Adrenal gland (tissue), 12 donors: Measurements from ENCODE around the gene MROH9. TPM values are rescaled to one million over a fixed set of nuclear protein-coding genes. Genes with fewer than 3 reads are reported as not detected.

ENCODE experiments used
- DNase-seq, 7 donors: peaks; one replicate each; pipeline ENCODE4 v3.0.0-alpha.2; 2019 to 2020
- H3K27ac ChIP-seq, 5 donors: fragments of 200-600 bp; sonication (generic) in 4 of 5; 1 replicate in 3 of 5; 2 replicates in 2 of 5; pipeline versions ENCODE4 v1.5.1 to v1.8.0; 2016 to 2020; ENCODE audit warnings: mild to moderate bottlenecking in 1 of 5
- H3K27me3 ChIP-seq: fragments of 200-600 bp; 2 replicates; pipeline ENCODE4 v1.8.0; 2021
- H3K36me3 ChIP-seq, 2 donors: fragments of 200-600 bp; replicated peaks in 1 of 2; 1 replicate in 1 of 2; 2 replicates in 1 of 2; pipeline versions ENCODE4 v1.5.1 to v1.8.0; 2018 to 2022
- H3K4me1 ChIP-seq, 2 donors: fragments of 200-600 bp; replicated peaks in 1 of 2; 1 replicate in 1 of 2; 2 replicates in 1 of 2; pipeline versions ENCODE4 v1.5.1 to v1.8.0; 2018 to 2021
- H3K4me3 ChIP-seq, 4 donors: fragments of 200-600 bp; sonication (generic) in 3 of 4; one replicate each; pipeline ENCODE4 v1.5.1; 2016 to 2018
- H3K9me3 ChIP-seq, 3 donors: fragments of 200-600 bp; sonication (generic) in 1 of 3; replicated peaks in 1 of 3; 1 replicate in 2 of 3; 2 replicates in 1 of 3; pipeline versions ENCODE4 v1.5.1 to v1.8.0; 2016 to 2021
- POLR2A ChIP-seq, 2 donors: fragments of 450-650 bp; IDR thresholded peaks; one replicate each; pipeline ENCODE4 v1.6.1; 2017; ENCODE audit warnings: antibody characterized with exemption in 2 of 2, mild to moderate bottlenecking in 2 of 2, moderate library complexity in 1 of 2
- WGBS, 4 donors: extraction: QIAGEN DNeasy Blood & Tissue Kit in 2 of 4; methylation state at CpG; one replicate each; pipeline versions ENCODE4 v1.1.5 to v1.1.7; 2013 to 2017; 5-methylcytosine and 5-hydroxymethylcytosine counted together
- intact Hi-C, 2 donors: fragments of 100-400 bp; cut with DNase I; formaldehyde crosslinking; loops; one replicate each; pipeline versions ENCODE4 v1.14.1 to v1.15.0; 2022 to 2023
- polyA plus RNA-seq, 3 donors: library from polyadenylated mRNA; stranded (reverse); fragments of 200-250 nt in 2 of 3; fragments of 350-450 nt in 1 of 3; fragmentation: Illumina TruSeq in 1 of 3; extraction: RNeasy Lipid Tissue Mini Kit (QIAGEN cat#74804) in 1 of 3; gene quantifications; one replicate each; pipeline ENCODE4 v1.2.3, GENCODE V29; 2013 to 2014
- total RNA-seq, 9 donors: library from RNA; depleted of rRNA in 4 of 9; stranded (reverse); fragments of >200 nt in 4 of 9; fragments of 120-200 nt in 1 of 9; fragmentation: NEBNext Ultra II Directional in 1 of 9; extraction: Animal tissue kit (Norgen Biotek cat#: 25700) in 1 of 9; gene quantifications; one replicate each; pipeline versions ENCODE4 v1.1.0 to v1.2.4, GENCODE V29; 2013 to 2023
- TF ChIP-seq, protein P1 (sequence below), 6 experiments: fragments of 450-650 bp in 4 of 6; fragments of 200-600 bp in 2 of 6; sonication (generic) in 1 of 6; IDR thresholded peaks; 1 replicate in 5 of 6; 2 replicates in 1 of 6; pipeline versions ENCODE4 v1.5.1 to v1.8.0; 2016 to 2021; ENCODE audit warnings: antibody characterized with exemption in 6 of 6, mild to moderate bottlenecking in 2 of 6, moderate library complexity in 1 of 6
- donor health status: healthy with polysubstance abuse.
- donor health status: Bipolar disorder and iron deficiency.
- donor health status: DM: yes; HTN: yes; CAD: no.
- donor health status: DM: no; HTN: no; CAD: no.
- donor health status: DM: no; HTN: no; CAD: no.
- donor health status: DM: yes; HTN: yes; CAD: no.

The MROH9 gene
- total and polyA plus RNA-seq, 12 donors = not detected

DNA sequence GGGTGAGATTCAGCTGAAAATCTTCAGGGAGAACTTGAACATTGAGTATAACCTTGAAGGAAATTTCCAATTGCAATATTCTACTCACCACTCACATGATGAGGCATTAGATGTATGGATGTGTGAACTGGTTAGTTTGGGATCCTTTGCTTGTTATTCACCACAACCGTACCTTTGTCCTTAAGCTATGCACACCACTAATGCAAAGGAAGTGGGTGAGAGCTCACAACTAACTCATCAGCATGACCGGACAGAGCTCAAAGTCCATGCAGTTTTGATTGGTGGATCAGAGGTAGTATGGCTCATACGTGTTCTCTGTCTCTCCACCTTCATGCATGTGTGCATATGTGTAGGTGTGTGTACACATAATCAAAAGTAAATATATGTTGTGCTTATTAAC lies 43.5 kb upstream of the MROH9 start:
- DNase-seq = no peak
- 83 to 87% (median 86%) methylated on average over 3 of the region's 3 CpGs for WGBS, 4 donors
- intact Hi-C loops = no loop called here

DNA sequence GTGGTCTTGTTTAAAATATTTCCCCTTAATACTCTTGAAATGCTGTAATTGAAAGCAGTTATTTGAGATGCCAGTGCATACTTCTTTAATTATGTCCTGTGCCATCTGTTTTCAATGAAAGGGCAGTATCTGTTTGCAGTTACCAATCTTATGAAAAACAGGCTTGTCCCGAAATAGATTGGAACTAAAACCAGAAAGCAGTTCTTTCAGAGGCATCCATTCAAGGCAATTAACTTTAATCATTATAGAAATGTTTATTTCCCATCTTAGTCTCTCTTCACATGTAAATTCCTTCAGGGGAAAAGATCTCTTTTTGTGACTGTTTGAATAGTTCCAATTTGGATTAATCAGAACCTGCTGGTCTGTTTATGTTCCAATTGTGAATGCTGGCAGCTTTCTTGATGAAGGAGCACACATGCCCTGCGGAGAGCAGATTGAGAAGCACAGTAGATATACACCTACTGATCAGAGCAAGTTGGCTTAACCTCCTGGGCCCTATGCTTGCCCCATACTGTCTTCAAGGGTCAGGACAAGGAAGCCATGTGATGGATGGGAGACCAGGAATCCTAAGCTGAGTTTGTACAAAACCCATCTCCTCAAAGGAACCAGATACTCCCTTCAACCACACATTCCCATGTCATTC lies 41.6 kb upstream of the MROH9 start:
- intact Hi-C loops = no loop called here
- Histone ChIP-seq H3K36me3 (no peaks in the 10 kb centered on the region), H3K27me3 (no peaks in the 10 kb centered on the region), H3K4me3 (no peak overlapping the region), H3K9me3 (no peaks in the 10 kb centered on the region), H3K4me1 (no peaks in the 10 kb centered on the region), H3K27ac (no peak overlapping the region)
- DNase-seq = no peak
- TF ChIP-seq POLR2A (IDR thresholded peaks at IDR 0.05) = no peak
- TF ChIP-seq, protein P1, sequence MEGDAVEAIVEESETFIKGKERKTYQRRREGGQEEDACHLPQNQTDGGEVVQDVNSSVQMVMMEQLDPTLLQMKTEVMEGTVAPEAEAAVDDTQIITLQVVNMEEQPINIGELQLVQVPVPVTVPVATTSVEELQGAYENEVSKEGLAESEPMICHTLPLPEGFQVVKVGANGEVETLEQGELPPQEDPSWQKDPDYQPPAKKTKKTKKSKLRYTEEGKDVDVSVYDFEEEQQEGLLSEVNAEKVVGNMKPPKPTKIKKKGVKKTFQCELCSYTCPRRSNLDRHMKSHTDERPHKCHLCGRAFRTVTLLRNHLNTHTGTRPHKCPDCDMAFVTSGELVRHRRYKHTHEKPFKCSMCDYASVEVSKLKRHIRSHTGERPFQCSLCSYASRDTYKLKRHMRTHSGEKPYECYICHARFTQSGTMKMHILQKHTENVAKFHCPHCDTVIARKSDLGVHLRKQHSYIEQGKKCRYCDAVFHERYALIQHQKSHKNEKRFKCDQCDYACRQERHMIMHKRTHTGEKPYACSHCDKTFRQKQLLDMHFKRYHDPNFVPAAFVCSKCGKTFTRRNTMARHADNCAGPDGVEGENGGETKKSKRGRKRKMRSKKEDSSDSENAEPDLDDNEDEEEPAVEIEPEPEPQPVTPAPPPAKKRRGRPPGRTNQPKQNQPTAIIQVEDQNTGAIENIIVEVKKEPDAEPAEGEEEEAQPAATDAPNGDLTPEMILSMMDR (IDR thresholded peaks at IDR 0.05) = no peak
- WGBS, 4 donors = 49 to 77% (median 69%) methylated on average over 2 of the region's 2 CpGs

More for the DNA sequence above, 43.5 kb upstream of the MROH9 start:
- no peak overlapping the region for H3K4me3 ChIP-seq
- no peaks in the 10 kb centered on the region for H3K4me1 ChIP-seq
- H3K36me3 ChIP-seq = no peaks in the 10 kb centered on the region
- H3K27me3 ChIP-seq = no peaks in the 10 kb centered on the region
- H3K27ac ChIP-seq = no peak overlapping the region
- TF ChIP-seq, protein P1 (IDR thresholded peaks at IDR 0.05) = no peak
- no peak for TF ChIP-seq POLR2A (IDR thresholded peaks at IDR 0.05)
- no peaks in the 10 kb centered on the region for H3K9me3 ChIP-seq

DNA sequence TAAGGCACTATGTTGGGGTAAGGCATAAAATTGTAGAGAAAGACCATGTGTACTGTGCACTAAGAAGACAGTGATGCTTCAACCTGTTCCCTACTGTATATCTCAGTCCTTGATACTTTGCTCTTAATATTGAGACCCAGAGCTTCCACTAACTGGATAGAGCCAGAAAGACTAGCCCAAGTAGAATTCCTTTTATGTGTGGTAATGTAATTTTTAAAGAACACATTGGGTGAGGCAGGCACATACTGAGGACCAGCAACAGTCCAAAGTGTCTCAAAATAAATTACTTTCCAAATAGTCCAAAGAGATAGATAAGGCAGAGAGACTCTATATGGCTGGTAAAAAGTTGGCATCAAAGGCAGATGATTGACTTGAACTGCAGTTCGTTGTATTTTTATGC lies 31.4 kb upstream of the MROH9 start:
- Histone ChIP-seq H3K27me3 (no peaks in the 10 kb centered on the region), H3K4me1 (no peaks in the 10 kb centered on the region), H3K27ac (no peak overlapping the region), H3K36me3 (no peaks in the 10 kb centered on the region), H3K9me3 (no peaks in the 10 kb centered on the region), H3K4me3 (no peak overlapping the region)
- TF ChIP-seq, protein P1 (IDR thresholded peaks at IDR 0.05) = no peak
- no peak for TF ChIP-seq POLR2A (IDR thresholded peaks at IDR 0.05)
- intact Hi-C loops = no loop called here
- WGBS, 4 donors = 69 to 89% (median 79%) methylated on average over 1 of the region's 1 CpG
- DNase-seq = no peak

DNA sequence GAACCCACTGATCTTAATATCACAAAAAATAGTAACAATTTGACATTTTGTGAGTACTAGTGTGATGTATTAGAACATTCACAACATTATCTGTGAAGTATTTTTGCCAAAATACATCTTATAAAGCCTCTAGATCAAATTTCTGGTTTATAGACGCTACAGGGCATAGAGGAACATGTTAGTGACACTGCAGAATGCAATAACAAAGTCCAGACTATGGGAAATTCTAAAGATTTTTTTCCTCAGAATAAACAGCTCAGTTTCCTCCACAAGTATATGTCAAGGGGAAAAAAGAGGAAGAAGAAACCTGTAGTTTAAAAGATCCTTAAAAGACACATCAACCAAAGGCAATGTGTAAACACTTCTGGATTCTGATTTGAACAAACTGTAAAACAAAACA lies 26.4 kb upstream of the MROH9 start:
- Histone ChIP-seq H3K27ac (no peak overlapping the region), H3K36me3 (no peaks in the 10 kb centered on the region), H3K9me3 (no peaks in the 10 kb centered on the region), H3K4me3 (no peak overlapping the region), H3K4me1 (no peaks in the 10 kb centered on the region), H3K27me3 (no peaks in the 10 kb centered on the region)
- intact Hi-C loops = no loop called here
- TF ChIP-seq, protein P1 (IDR thresholded peaks at IDR 0.05) = no peak
- no peak for TF ChIP-seq POLR2A (IDR thresholded peaks at IDR 0.05)
- 72 to 83% (median 75%) methylated on average over 1 of the region's 1 CpG for WGBS, 4 donors
- no peak for DNase-seq
